Calu3 (cell line): ENCODE measurements around the gene LRRFIP2. TPM values are rescaled to one million over a fixed set of nuclear protein-coding genes. Genes with fewer than 3 reads are reported as not detected.

Experiments used
- BruUV-seq: library from RNA; stranded (reverse); fragments of 400-500 nt; replicated peaks from 2 replicates; lab custom pipeline; 2021; lab: Mats Ljungman, UMichigan
- CTCF ChIA-PET: fragments of 300-600 bp; sonication (Branson Sonifier 250); formaldehyde crosslinking; loops from one replicate; lab custom pipeline; 2022; ENCODE audit warnings: antibody characterized with exemption; lab: Charles Lee
- DNase-seq: peaks from one replicate; pipeline ENCODE4 v3.0.0; 2022
- H3K27ac Mint-ChIP-seq: one replicate; pipeline ENCODE4 v1.8.0; 2022; ENCODE audit warnings: mixed read lengths; ENCODE audit not compliant: unreplicated experiment
- H3K27me3 Mint-ChIP-seq: one replicate; pipeline ENCODE4 v1.8.0; 2022; ENCODE audit warnings: mixed read lengths; ENCODE audit not compliant: unreplicated experiment
- H3K36me3 Mint-ChIP-seq: one replicate; pipeline ENCODE4 v1.8.0; 2022; ENCODE audit warnings: mild to moderate bottlenecking, moderate library complexity, mixed read lengths; ENCODE audit not compliant: insufficient read depth, unreplicated experiment
- H3K4me1 Mint-ChIP-seq: one replicate; pipeline ENCODE4 v1.8.0; 2022; ENCODE audit warnings: mild to moderate bottlenecking, low read depth, mixed read lengths; ENCODE audit not compliant: unreplicated experiment
- H3K4me3 Mint-ChIP-seq: one replicate; pipeline ENCODE4 v1.8.0; 2022; ENCODE audit warnings: mild to moderate bottlenecking, low read depth, moderate library complexity, mixed read lengths; ENCODE audit not compliant: unreplicated experiment
- H3K9me3 Mint-ChIP-seq: one replicate; pipeline ENCODE4 v1.8.0; 2022; ENCODE audit warnings: low read depth, mixed read lengths; ENCODE audit not compliant: unreplicated experiment
- intact Hi-C: fragments of 100-400 bp; cut with micrococcal nuclease; formaldehyde crosslinking; loops from one replicate; pipeline ENCODE4 v1.10.0; 2022; ENCODE audit not compliant: unreplicated experiment
- total RNA-seq: library from RNA; stranded (reverse); gene quantifications from 2 replicates; pipeline ENCODE4 v1.2.3, GENCODE V29; 2022
- TF ChIP-seq, protein P1 (sequence below): fragments of 200-600 bp; IDR thresholded peaks from one replicate; pipeline ENCODE4 v1.8.0; 2022; ENCODE audit warnings: antibody characterized with exemption; ENCODE audit not compliant: unreplicated experiment

LRRFIP2 gene
- total RNA-seq, 1 experiment from 2014 or later = 38.8 TPM

DNA sequence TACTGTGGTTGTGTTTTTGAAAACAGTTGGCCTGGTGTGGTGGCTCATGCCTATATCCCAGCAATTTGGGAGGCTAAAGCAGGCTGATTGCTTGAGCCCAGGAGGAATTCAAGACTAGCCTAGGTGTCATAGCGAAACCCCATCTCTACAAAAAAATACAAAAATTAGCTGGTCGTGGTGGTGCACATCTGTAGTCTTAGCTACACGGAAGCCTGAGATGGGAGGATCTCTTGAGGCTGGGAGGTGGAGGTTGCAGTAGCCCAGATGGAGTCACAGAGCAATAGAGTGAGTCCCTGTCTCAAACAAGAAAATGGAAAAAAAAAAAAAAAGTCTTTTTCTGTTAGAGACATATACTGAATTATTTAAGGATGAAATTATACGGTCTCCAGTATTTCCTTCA, 14.7 kb upstream of the LRRFIP2 start:
- CTCF ChIA-PET = interaction anchor here (0.7 kb wide), 1 partner anchor 174 kb away, joined by 4 read pairs; no protein-coding TSS in a partner anchor
- no peaks in the 10 kb centered on the region for H3K27me3 Mint-ChIP-seq
- H3K9me3 Mint-ChIP-seq = no peaks in the 10 kb centered on the region
- H3K4me3 Mint-ChIP-seq = no peak overlapping the region
- no TSS peak for BruUV-seq
- TF ChIP-seq, protein P1, sequence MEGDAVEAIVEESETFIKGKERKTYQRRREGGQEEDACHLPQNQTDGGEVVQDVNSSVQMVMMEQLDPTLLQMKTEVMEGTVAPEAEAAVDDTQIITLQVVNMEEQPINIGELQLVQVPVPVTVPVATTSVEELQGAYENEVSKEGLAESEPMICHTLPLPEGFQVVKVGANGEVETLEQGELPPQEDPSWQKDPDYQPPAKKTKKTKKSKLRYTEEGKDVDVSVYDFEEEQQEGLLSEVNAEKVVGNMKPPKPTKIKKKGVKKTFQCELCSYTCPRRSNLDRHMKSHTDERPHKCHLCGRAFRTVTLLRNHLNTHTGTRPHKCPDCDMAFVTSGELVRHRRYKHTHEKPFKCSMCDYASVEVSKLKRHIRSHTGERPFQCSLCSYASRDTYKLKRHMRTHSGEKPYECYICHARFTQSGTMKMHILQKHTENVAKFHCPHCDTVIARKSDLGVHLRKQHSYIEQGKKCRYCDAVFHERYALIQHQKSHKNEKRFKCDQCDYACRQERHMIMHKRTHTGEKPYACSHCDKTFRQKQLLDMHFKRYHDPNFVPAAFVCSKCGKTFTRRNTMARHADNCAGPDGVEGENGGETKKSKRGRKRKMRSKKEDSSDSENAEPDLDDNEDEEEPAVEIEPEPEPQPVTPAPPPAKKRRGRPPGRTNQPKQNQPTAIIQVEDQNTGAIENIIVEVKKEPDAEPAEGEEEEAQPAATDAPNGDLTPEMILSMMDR = no peak
- no peak overlapping the region for H3K27ac Mint-ChIP-seq
- intact Hi-C loops = no loop called here
- no peaks in the 10 kb centered on the region for H3K36me3 Mint-ChIP-seq
- no peak for DNase-seq
- H3K4me1 Mint-ChIP-seq = peaks cover 2% of the 10 kb centered on the region

GRCh38 chr3:37183976-37184375, 9.6 kb upstream of the LRRFIP2 start:
- H3K4me1 Mint-ChIP-seq = peaks cover 26% of the 10 kb centered on the region
- H3K27me3 Mint-ChIP-seq = no peaks in the 10 kb centered on the region
- intact Hi-C loops = loop anchor here (2.0 kb wide), 1 partner anchor 37 kb away; no protein-coding TSS in a partner anchor
- H3K9me3 Mint-ChIP-seq = no peaks in the 10 kb centered on the region
- peaks cover 5% of the 10 kb centered on the region for H3K36me3 Mint-ChIP-seq
- peak overlapping the region; percentile 60 for H3K27ac Mint-ChIP-seq
- no peak overlapping the region for H3K4me3 Mint-ChIP-seq
- DNase-seq = no peak
- BruUV-seq = no TSS peak
- TF ChIP-seq, protein P1 = no peak
- CTCF ChIA-PET = interaction anchor here (0.6 to 1.5 kb wide), 3 partner anchors 39 to 266 kb away, joined by 3 to 5 read pairs (median 5); no protein-coding TSS in a partner anchor

DNA sequence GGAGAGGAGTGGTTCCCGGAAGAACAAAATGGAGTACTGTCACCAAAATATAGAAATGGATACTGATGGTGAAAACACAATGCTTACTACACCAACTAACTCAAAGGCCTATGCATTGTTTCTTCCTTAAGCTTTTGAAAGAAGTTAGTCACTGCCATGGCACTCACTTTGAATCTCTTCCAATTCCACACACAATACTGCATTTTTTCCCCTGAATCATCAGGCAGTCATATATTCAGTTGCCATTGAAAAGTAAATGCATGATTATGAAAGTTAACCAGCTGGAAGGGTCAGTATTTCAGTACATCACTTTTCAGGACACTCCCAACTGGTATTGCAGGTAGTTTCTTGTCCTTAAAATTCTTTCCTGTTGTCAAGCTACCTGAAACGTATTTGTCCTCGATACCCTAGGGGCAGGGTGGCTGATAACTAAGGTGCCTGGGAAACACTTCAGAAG, 9.0 kb upstream of the LRRFIP2 start:
- H3K36me3 Mint-ChIP-seq = peaks cover 5% of the 10 kb centered on the region
- H3K4me3 Mint-ChIP-seq = no peak overlapping the region
- intact Hi-C loops = loop anchor here (2.0 kb wide), 1 partner anchor 37 kb away; no protein-coding TSS in a partner anchor
- CTCF ChIA-PET = interaction anchor here (1.0 to 1.5 kb wide), 2 partner anchors 40 to 65 kb away, joined by 3 to 5 read pairs; no protein-coding TSS in a partner anchor
- TF ChIP-seq, protein P1 = no peak
- peak; percentile 37 for DNase-seq
- H3K27ac Mint-ChIP-seq = peak overlapping the region; percentile 60
- BruUV-seq = no TSS peak
- H3K9me3 Mint-ChIP-seq = no peaks in the 10 kb centered on the region
- no peaks in the 10 kb centered on the region for H3K27me3 Mint-ChIP-seq
- peaks cover 26% of the 10 kb centered on the region for H3K4me1 Mint-ChIP-seq

DNA sequence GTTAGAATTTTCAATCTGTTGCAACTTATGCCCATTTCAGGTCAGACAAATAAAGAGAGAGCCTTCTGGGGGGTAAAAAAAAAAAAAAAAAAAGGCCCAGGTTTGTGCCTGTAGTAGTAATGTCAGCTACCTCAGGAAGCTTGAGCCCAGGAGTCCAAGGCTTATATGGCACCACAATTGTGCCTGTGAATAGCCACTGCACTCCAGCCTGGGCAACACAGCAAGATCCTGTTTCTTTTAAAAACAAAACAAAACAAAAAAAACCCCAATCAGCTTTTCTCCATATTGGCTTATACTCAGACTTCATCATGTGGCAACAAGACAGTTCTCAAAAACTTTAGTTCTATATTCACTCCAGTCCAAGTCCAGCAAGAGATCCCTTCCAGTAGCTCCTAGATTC, 8.4 kb upstream of the LRRFIP2 start:
- DNase-seq = no peak
- Mint-ChIP-seq H3K4me1 (peaks cover 26% of the 10 kb centered on the region), H3K27me3 (no peaks in the 10 kb centered on the region), H3K9me3 (no peaks in the 10 kb centered on the region), H3K4me3 (no peak overlapping the region), H3K36me3 (peaks cover 5% of the 10 kb centered on the region), H3K27ac (peak overlapping the region; percentile 60)
- TF ChIP-seq, protein P1 = no peak
- BruUV-seq = no TSS peak
- intact Hi-C loops = loop anchor here (2.0 kb wide), 1 partner anchor 38 kb away; no protein-coding TSS in a partner anchor
- CTCF ChIA-PET = interaction anchor here (1.0 to 1.5 kb wide), 2 partner anchors 40 to 65 kb away, joined by 3 to 5 read pairs; no protein-coding TSS in a partner anchor
